ENCODE results near the gene PRCD.
"Not testable (repeated sequence)": the region's sequence is repeated elsewhere in the genome, so short reads cannot be mapped to it uniquely, and the experiment has no call there.

PRCD gene

GRCh38 chr17:76511668-76512365 lies 28.0 kb upstream of the PRCD start:
- Histone ChIP-seq H3K9me3 (ENCODE audit: severe bottlenecking) (no peaks in the 10 kb centered on the region), H3K4me3 (ENCODE audit: severe bottlenecking) (no peak overlapping the region), H3K27me3 (ENCODE audit: insufficient read depth, poor library complexity, severe bottlenecking) (no peaks in the 10 kb centered on the region), H3K27ac (ENCODE audit: poor library complexity, severe bottlenecking) (no peak overlapping the region), H3K4me1 (ENCODE audit: insufficient read depth, poor library complexity, severe bottlenecking) (no peaks in the 10 kb centered on the region), H3K36me3 (ENCODE audit: low read depth) (no peaks in the 10 kb centered on the region)
- no peak for TF ChIP-seq CTCF (IDR thresholded peaks at IDR 0.05; ENCODE audit: poor library complexity, severe bottlenecking)
- no peak for ATAC-seq (ENCODE audit: low read depth)
- DNase-seq (ENCODE audit: low spot score): no peak

- no peaks in the 10 kb centered on the region for H3K9me3 ChIP-seq (ENCODE audit: severe bottlenecking)
- H3K4me3 ChIP-seq (ENCODE audit: severe bottlenecking): no peak overlapping the region
- DNase-seq (ENCODE audit: low spot score) (no peak), ATAC-seq (ENCODE audit: low read depth) (0 out of 3 replicates have a peak, but pooled peaks have one; percentile 13)
- H3K27me3 ChIP-seq (ENCODE audit: insufficient read depth, poor library complexity, severe bottlenecking): no peaks in the 10 kb centered on the region
- H3K36me3 ChIP-seq (ENCODE audit: low read depth): no peaks in the 10 kb centered on the region
- TF ChIP-seq CTCF (IDR thresholded peaks at IDR 0.05; ENCODE audit: poor library complexity, severe bottlenecking): no peak
- no peaks in the 10 kb centered on the region for H3K4me1 ChIP-seq (ENCODE audit: insufficient read depth, poor library complexity, severe bottlenecking)
- no peak overlapping the region for H3K27ac ChIP-seq (ENCODE audit: poor library complexity, severe bottlenecking)
These were observed 27.2 kb upstream of the PRCD start for GRCh38 chr17:76512366-76513305.

GRCh38 chr17:76513306-76513692 lies 26.5 kb upstream of the PRCD start:
- no peak overlapping the region for H3K27ac ChIP-seq (ENCODE audit: poor library complexity, severe bottlenecking)
- TF ChIP-seq CTCF (IDR thresholded peaks at IDR 0.05; ENCODE audit: poor library complexity, severe bottlenecking): no peak
- no peaks in the 10 kb centered on the region for H3K27me3 ChIP-seq (ENCODE audit: insufficient read depth, poor library complexity, severe bottlenecking)
- DNase-seq (ENCODE audit: low spot score) (no peak), ATAC-seq (ENCODE audit: low read depth) (no peak)
- no peaks in the 10 kb centered on the region for H3K4me1 ChIP-seq (ENCODE audit: insufficient read depth, poor library complexity, severe bottlenecking)
- no peaks in the 10 kb centered on the region for H3K9me3 ChIP-seq (ENCODE audit: severe bottlenecking)
- H3K36me3 ChIP-seq (ENCODE audit: low read depth): no peaks in the 10 kb centered on the region
- H3K4me3 ChIP-seq (ENCODE audit: severe bottlenecking): no peak overlapping the region

DNA sequence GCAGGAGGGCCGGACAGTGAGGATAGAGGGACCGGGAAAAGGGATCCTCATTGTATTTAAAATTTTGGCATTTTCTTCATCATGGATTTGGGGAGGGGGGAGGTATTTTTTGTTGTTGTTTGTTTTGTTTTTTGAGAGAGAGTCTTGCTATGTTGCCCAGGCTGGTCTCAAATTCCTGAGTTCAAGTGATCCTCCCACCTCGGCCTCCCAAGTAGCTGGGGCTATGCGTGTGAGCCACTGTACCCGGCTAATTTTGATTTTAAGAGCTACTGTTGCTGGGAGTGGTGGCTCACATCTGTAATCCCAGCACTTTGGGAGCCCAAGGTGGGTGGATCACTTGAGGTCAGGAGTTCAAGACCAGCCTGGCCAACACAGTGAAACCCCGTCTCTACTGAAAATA lies 25.5 kb upstream of the PRCD start:
- not testable (repeated sequence) for DNase-seq (ENCODE audit: low spot score); H3K36me3 ChIP-seq (ENCODE audit: low read depth); H3K4me1 ChIP-seq (ENCODE audit: insufficient read depth, poor library complexity, severe bottlenecking); ATAC-seq (ENCODE audit: low read depth); H3K4me3 ChIP-seq (ENCODE audit: severe bottlenecking); H3K9me3 ChIP-seq (ENCODE audit: severe bottlenecking); H3K27me3 ChIP-seq (ENCODE audit: insufficient read depth, poor library complexity, severe bottlenecking); H3K27ac ChIP-seq (ENCODE audit: poor library complexity, severe bottlenecking)

- Histone ChIP-seq H3K4me3 (ENCODE audit: severe bottlenecking) (no peak overlapping the region), H3K9me3 (ENCODE audit: severe bottlenecking) (no peaks in the 10 kb centered on the region)
These were observed 24.4 kb upstream of the PRCD start for GRCh38 chr17:76515274-76515949.

More at GRCh38 chr17:76515274-76515949, 24.4 kb upstream of the PRCD start:
- Histone ChIP-seq H3K36me3 (ENCODE audit: low read depth) (no peaks in the 10 kb centered on the region), H3K27ac (ENCODE audit: poor library complexity, severe bottlenecking) (no peak overlapping the region), H3K27me3 (ENCODE audit: insufficient read depth, poor library complexity, severe bottlenecking) (no peaks in the 10 kb centered on the region), H3K4me1 (ENCODE audit: insufficient read depth, poor library complexity, severe bottlenecking) (no peaks in the 10 kb centered on the region)
- DNase-seq (ENCODE audit: low spot score): no peak
- no peak for TF ChIP-seq CTCF (IDR thresholded peaks at IDR 0.05; ENCODE audit: poor library complexity, severe bottlenecking)
- no peak for ATAC-seq (ENCODE audit: low read depth)
